OCI-LY3 (cell line): ENCODE measurements around the gene LILRB3.

ENCODE experiments used
- EZH2phosphoT487 ChIP-seq: fragments of 200-600 bp; shearing (Covaris generic); IDR thresholded peaks from 2 replicates; pipeline ENCODE4 v1.6.1; 2018; ENCODE audit warnings: antibody characterized with exemption, mixed run types, low read depth
- TF ChIP-seq, protein P1 (sequence below): fragments of 200-600, 300-600 bp; sonication (generic); IDR thresholded peaks from 2 replicates; pipeline ENCODE4 v1.5.1; 2014; ENCODE audit warnings: antibody characterized with exemption, low read length, low read depth

DNA sequence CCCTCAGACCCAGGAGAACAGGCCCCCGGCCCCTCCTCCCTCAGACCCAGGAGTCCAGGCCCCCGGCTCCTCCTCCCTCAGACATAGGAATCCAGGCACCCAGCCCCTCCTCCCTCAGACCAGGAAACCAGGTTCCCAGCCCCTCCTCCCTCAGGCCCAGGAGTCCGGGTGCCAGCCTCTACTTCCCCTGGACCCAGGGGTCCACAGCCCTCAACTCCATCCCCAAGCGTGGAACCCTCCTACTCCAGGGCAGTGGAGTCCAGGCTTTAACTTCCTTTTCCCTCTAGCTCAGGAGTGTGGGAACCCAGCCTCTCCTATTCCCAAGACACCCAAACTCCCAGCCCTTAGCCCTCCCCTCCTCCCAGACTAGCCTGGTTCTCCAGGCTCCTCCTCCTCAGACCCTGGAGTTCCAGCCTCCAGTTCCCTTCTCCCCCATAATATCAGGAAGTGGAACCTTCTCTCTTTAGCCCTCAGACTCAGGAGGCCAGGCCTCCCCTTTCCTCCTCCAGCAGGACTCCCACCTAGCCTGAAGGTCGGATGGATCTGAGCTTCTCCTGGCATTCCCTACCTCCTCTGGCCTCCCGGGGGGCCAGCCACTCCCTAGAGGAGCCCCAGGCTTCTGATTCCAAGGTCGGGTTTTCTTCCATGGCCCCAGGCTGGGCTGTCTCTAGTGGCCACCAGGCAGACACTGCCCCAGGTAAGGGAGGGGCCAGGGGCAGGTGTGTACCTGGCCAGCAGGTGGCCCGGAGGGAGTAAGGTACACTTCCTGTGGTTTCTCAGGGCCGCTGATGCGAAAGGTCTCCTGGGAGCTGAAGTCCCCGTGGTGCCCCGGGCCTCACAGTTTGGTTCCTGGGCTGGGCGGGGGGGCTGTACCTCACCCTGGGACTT, 50.1 kb downstream of the LILRB3 start, which contains the start of gene TMC4:
- TF ChIP-seq, protein P1, sequence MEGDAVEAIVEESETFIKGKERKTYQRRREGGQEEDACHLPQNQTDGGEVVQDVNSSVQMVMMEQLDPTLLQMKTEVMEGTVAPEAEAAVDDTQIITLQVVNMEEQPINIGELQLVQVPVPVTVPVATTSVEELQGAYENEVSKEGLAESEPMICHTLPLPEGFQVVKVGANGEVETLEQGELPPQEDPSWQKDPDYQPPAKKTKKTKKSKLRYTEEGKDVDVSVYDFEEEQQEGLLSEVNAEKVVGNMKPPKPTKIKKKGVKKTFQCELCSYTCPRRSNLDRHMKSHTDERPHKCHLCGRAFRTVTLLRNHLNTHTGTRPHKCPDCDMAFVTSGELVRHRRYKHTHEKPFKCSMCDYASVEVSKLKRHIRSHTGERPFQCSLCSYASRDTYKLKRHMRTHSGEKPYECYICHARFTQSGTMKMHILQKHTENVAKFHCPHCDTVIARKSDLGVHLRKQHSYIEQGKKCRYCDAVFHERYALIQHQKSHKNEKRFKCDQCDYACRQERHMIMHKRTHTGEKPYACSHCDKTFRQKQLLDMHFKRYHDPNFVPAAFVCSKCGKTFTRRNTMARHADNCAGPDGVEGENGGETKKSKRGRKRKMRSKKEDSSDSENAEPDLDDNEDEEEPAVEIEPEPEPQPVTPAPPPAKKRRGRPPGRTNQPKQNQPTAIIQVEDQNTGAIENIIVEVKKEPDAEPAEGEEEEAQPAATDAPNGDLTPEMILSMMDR, result no peak
- TF ChIP-seq EZH2phosphoT487, result no peak
